ENCODE measurements around the gene RPRD1B.

- peak in 1 of 6 experiments; percentile 15 for TF ChIP-seq CTCF (IDR thresholded peaks at IDR 0.05)
- no peak for TF ChIP-seq POLR2A (IDR thresholded peaks at IDR 0.05)
These were observed 91.9 kb downstream of the RPRD1B start for GRCh38 chr20:38125157-38126056.

Measured in esophagus squamous epithelium (tissue), 4 donors.